GM10266 (cell line): Measurements from ENCODE around the gene CALML6.

ENCODE experiments used
- DNase-seq: peaks from one replicate; pipeline ENCODE4 v3.0.0; 2012; ENCODE audit errors: extremely low spot score
- TF ChIP-seq, protein P1 (sequence below): IDR thresholded peaks from 2 replicates; pipeline ENCODE4 v1.5.1; 2012; ENCODE audit warnings: mild to moderate bottlenecking, low read depth; ENCODE audit not compliant: control insufficient read depth, insufficient read depth; ENCODE audit errors: missing control alignments

CALML6 gene

GRCh38 chr1:1915911-1916840 lies 1.1 kb downstream of the CALML6 start:
- TF ChIP-seq, protein P1, sequence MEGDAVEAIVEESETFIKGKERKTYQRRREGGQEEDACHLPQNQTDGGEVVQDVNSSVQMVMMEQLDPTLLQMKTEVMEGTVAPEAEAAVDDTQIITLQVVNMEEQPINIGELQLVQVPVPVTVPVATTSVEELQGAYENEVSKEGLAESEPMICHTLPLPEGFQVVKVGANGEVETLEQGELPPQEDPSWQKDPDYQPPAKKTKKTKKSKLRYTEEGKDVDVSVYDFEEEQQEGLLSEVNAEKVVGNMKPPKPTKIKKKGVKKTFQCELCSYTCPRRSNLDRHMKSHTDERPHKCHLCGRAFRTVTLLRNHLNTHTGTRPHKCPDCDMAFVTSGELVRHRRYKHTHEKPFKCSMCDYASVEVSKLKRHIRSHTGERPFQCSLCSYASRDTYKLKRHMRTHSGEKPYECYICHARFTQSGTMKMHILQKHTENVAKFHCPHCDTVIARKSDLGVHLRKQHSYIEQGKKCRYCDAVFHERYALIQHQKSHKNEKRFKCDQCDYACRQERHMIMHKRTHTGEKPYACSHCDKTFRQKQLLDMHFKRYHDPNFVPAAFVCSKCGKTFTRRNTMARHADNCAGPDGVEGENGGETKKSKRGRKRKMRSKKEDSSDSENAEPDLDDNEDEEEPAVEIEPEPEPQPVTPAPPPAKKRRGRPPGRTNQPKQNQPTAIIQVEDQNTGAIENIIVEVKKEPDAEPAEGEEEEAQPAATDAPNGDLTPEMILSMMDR = no peak
- no peak for DNase-seq

GRCh38 chr1:1916851-1917251 lies 1.8 kb downstream of the CALML6 start:
- DNase-seq = no peak

DNA sequence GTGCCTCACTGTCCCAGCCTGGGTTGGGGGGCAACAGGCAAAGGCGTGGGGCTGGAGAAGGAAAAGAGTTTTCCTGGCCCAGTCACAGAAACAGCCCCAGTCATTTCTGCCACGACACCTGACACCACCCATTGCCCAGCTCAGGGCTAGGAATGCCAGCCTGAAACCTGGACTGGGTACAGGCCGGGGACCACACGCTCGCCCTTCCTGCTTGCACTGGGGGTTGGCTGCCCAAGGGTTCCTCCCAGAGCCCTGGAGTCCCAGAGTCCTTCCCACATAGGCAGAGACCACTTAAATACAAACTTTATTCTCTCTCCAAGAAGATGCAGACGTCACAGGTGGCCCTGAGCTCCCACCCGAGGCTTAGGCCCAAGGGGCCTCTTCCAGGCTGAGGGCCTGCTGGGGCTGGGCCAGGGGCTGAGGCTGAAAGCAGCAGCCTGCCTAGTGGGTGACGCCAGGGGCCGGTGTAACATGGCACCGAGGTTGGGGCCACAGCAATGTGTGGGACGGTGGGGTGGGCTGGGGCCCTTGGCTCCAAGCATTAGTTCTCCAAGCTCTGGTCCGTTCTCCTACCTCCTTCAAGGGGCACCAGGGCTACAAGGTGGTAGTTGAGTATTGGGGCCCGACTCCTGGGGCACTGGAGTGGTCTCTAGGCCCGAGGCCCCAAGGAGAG lies 2.4 kb downstream of the CALML6 start:
- TF ChIP-seq, protein P1 = no peak
- DNase-seq = no peak

More at GRCh38 chr1:1916851-1917251, 1.8 kb downstream of the CALML6 start:
- TF ChIP-seq, protein P1 = no peak

GRCh38 chr1:1917995-1918900 lies 3.2 kb downstream of the CALML6 start:
- TF ChIP-seq, protein P1 = no peak
- DNase-seq = no peak

DNA sequence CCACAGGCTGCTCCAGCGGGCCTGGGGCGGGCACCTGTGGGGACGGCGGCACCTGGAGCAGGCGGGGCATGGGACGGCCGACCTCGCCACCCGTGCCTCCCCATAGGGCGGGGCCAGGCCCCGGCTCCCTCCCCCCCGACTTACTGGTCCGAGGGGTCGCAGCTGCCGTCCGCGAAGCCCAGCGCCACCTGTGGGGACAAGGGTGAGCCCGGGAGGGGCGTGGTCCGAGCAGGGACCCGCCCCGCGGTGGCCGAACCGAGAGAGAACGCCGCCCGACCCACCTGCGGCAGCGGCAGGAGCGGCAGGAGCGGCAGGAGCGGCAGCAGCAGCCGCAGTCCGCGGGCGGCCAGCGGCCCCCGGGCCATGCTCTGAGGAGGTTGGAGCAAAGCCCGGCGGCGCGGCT lies 3.8 kb downstream of the CALML6 start, which contains the start of gene TMEM52:
Gene TMEM52 (minus strand): TSS at position 379 of the 403 bp plus-strand sequence. CDS start 14 bp downstream, at position 365.
- no peak for DNase-seq
- TF ChIP-seq, protein P1 = peak; percentile 31

DNA sequence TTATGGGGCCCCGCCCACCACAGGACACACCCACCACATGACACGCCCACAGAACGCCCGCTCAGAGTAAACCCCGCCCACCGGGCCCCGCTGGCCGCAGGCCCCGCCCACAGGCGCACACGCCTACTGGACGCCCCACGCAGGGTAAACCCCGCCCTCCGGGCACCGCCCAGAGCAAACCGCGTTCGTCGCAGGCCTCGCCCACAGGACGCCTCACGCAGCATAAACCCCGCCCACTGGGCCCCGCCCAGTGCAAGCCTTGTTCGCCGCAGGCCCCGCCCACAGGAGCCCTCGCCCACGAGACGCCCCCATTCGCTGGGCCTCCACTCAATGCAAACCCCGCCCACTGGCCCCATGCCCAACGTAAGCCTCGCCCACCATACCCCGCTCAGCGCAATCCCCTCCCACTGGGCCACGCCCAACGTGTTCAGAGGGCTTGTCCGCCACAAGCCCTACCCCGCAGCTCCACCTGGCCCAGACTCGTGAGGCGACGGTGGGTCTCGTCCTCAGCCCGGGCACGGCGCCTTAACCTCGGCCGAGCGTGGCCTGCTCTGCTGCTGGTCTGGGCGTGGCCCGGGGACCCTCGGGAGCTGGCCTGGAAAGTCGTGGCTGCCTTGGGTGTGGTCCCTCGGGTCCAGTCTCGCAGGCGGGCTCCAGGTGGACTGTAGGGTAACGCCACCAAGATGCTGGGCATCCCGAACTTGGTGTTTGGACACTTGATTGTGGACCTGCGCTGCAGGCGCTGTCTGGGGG lies 4.4 kb downstream of the CALML6 start:
- TF ChIP-seq, protein P1 = no peak

More for the DNA sequence above, 4.4 kb downstream of the CALML6 start:
- DNase-seq = peak; percentile 100
